Progenitor cell of endocrine pancreas (in vitro differentiated cells): ENCODE results near the gene GMCL1. TPM values are rescaled to one million over a fixed set of nuclear protein-coding genes. Genes with fewer than 3 reads are reported as not detected.
"Not testable (repeated sequence)": the region's sequence is repeated elsewhere in the genome, so short reads cannot be mapped to it uniquely, and the experiment has no call there.

Experiments used
- DNase-seq: peaks from one replicate; pipeline ENCODE4 v3.0.0; 2021; ENCODE audit warnings: low spot score; ENCODE audit not compliant: unreplicated experiment
- H3K27ac Mint-ChIP-seq: 2 replicates; pipeline ENCODE4 v1.8.0; 2021; ENCODE audit warnings: mild to moderate bottlenecking, moderate library complexity, mixed read lengths
- H3K27me3 Mint-ChIP-seq: 2 replicates; pipeline ENCODE4 v1.8.0; 2021; ENCODE audit warnings: mixed read lengths
- H3K36me3 Mint-ChIP-seq: 2 replicates; pipeline ENCODE4 v1.8.0; 2022; ENCODE audit warnings: mixed read lengths; ENCODE audit not compliant: insufficient read depth
- H3K4me1 Mint-ChIP-seq: 2 replicates; pipeline ENCODE4 v1.8.0; 2021; ENCODE audit warnings: low read depth, mixed read lengths
- H3K4me3 Mint-ChIP-seq: 2 replicates; pipeline ENCODE4 v1.8.0; 2021; ENCODE audit warnings: low read depth, mild to moderate bottlenecking, moderate library complexity, mixed read lengths
- H3K9me3 Mint-ChIP-seq: 2 replicates; pipeline ENCODE4 v1.8.0; 2021; ENCODE audit warnings: low read depth, mixed read lengths
- total RNA-seq: library from RNA; stranded (reverse); gene quantifications from 2 replicates; pipeline ENCODE4 v1.2.1, GENCODE V29; 2021
- TF ChIP-seq, protein P1 (sequence below): fragments of 200-600 bp; sonication (generic); IDR thresholded peaks from one replicate; pipeline ENCODE4 v1.5.0; 2021; ENCODE audit warnings: antibody characterized with exemption, mild to moderate bottlenecking; ENCODE audit not compliant: unreplicated experiment

Gene GMCL1
- total RNA-seq, 1 donor from 2014 or later = 33.1 TPM

DNA sequence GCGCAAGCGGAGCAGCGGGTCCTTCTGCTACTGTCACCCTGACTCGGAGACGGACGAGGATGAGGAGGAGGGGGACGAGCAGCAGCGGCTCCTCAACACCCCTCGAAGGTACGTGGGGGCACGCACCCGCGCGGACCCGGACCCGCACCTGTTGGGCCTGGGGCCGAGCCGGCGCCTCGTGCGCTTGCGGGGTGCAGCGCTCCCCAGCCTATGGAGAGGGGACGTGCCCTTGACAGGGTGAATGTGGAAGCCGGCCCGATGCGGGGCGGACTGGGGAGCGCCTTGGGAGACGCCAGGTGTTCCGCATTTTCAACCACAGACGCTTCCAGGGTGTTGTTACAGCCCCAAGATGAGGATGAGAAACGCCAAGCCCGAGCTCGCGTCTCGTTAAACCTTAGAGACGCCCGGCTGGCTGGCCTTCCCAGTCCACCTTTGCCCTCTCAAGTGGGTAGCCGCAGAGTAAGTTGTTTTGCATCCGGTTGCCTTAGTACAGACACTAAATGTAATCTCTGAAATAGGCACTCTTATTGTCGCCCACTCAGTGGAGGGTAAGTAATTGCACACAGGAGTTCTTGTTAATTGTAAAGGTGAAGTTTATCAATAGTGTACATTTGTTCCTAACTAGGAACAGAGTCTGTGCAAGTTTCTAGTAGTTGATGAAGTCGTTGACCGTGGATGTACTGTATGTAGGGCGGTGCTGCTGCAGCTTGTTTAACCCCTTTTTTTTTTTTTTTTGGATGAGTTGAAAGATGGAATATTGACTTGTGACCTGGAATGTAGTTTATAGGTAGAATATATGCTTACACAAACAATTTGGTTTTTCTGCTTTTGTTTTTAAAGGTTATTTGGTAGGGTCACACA is 815 bp downstream of the GMCL1 start:
- peak; percentile 15 for DNase-seq
- H3K4me1 Mint-ChIP-seq = peaks cover 30% of the 10 kb centered on the region
- TF ChIP-seq, protein P1, sequence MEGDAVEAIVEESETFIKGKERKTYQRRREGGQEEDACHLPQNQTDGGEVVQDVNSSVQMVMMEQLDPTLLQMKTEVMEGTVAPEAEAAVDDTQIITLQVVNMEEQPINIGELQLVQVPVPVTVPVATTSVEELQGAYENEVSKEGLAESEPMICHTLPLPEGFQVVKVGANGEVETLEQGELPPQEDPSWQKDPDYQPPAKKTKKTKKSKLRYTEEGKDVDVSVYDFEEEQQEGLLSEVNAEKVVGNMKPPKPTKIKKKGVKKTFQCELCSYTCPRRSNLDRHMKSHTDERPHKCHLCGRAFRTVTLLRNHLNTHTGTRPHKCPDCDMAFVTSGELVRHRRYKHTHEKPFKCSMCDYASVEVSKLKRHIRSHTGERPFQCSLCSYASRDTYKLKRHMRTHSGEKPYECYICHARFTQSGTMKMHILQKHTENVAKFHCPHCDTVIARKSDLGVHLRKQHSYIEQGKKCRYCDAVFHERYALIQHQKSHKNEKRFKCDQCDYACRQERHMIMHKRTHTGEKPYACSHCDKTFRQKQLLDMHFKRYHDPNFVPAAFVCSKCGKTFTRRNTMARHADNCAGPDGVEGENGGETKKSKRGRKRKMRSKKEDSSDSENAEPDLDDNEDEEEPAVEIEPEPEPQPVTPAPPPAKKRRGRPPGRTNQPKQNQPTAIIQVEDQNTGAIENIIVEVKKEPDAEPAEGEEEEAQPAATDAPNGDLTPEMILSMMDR = no peak
- peaks cover 3% of the 10 kb centered on the region for H3K36me3 Mint-ChIP-seq
- H3K4me3 Mint-ChIP-seq = peak overlapping the region; percentile 79
- H3K27me3 Mint-ChIP-seq = no peaks in the 10 kb centered on the region
- no peaks in the 10 kb centered on the region for H3K9me3 Mint-ChIP-seq
- H3K27ac Mint-ChIP-seq = peak overlapping the region; percentile 98

DNA sequence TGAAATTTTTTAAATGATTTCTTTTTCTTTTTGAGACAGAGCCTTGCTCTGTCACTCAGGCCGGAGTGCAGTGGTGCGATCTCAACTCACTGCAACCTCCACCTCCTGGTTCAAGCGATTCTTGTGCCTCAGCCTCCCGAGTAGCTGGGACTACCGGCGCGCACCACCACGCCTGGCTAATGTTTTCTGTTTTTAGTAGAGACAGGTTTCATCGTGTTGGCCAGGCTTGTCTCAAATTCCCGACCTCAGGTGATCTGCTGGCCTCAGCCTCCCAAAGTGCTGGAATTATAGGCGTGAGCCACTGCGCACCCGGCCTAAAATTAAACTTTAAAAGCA is 1.4 kb downstream of the GMCL1 start:
- peak overlapping the region; percentile 69 for H3K27ac Mint-ChIP-seq
- not testable (repeated sequence) for DNase-seq, H3K27me3 Mint-ChIP-seq, H3K9me3 Mint-ChIP-seq, H3K36me3 Mint-ChIP-seq
- peaks cover 32% of the 10 kb centered on the region for H3K4me1 Mint-ChIP-seq
- peak overlapping the region; percentile 79 for H3K4me3 Mint-ChIP-seq

DNA sequence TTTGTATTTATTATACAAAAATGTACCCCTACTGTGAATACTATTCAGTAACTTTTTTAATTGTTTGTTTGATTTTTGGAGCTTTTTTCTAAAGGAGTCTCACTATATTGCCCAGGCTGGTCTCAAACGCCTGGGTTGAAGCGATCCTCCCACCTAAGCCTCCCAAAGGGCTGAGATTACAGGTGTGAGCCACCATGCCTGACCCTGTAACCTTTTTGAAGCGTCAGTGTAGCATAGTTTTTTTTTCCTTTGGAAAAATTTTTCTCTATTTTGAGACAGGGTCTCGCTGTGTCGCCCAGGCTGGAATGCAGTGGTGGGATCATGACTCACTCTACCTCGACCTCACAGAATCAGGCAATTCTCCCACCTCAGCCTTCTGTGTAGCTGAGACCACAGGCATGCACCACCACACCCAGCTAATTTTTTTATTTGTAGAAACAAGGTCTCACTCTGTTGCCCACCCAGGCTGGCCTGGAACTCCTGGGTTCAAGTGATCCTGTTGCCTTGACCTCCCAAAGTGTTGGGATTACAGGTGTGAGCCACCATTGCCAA is 2.0 kb downstream of the GMCL1 start:
- H3K4me1 Mint-ChIP-seq = peaks cover 37% of the 10 kb centered on the region
- peaks cover 7% of the 10 kb centered on the region for H3K36me3 Mint-ChIP-seq
- H3K9me3 Mint-ChIP-seq = no peaks in the 10 kb centered on the region
- DNase-seq = no peak
- peak overlapping the region; percentile 58 for H3K4me3 Mint-ChIP-seq
- no peaks in the 10 kb centered on the region for H3K27me3 Mint-ChIP-seq
- TF ChIP-seq, protein P1 = no peak
- peak overlapping the region; percentile 71 for H3K27ac Mint-ChIP-seq

DNA sequence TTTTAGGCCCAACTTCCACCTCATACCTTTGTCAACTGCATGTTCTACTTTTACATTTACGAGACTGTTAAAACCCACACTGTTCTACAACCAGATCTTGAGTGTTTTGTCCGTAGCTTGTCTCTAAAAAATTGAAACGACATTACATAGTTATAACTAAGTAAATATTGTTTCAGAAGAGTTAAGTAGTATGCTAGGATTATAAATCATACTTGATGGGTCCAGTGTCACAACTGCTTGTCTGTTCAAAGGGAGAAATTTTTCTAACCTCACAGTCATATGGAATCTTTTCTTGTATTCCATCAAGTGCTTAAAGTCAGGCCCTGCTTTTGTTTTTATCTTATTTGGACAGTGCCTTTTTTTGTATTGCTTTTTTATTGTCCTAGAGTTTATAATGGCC is 4.3 kb downstream of the GMCL1 start:
- TF ChIP-seq, protein P1 = no peak
- peaks cover 8% of the 10 kb centered on the region for H3K36me3 Mint-ChIP-seq
- H3K9me3 Mint-ChIP-seq = no peaks in the 10 kb centered on the region
- H3K27ac Mint-ChIP-seq = no peak overlapping the region
- peaks cover 28% of the 10 kb centered on the region for H3K4me1 Mint-ChIP-seq
- H3K27me3 Mint-ChIP-seq = no peaks in the 10 kb centered on the region
- H3K4me3 Mint-ChIP-seq = no peak overlapping the region
- DNase-seq = no peak

DNA sequence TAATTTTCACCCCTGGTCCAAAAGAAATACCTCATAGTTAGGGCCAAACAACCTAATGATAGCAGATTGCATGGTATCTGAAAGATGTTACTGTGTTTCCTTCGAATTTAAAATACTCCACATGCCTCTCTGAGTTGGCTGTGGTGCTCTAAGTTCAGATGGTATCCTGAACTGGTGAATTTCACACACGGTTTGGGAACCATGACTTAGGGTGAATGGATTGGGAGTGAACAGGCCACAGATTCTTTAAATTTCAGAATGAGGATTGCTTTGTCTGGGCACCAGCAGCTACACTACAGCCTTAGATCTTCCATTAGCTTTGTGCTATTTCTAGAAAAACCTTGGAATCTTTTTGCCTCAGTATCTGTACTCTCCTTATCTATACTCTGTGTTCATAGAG is 6.2 kb downstream of the GMCL1 start:
- H3K9me3 Mint-ChIP-seq = no peaks in the 10 kb centered on the region
- H3K4me3 Mint-ChIP-seq = no peak overlapping the region
- DNase-seq = no peak
- TF ChIP-seq, protein P1 = no peak
- no peak overlapping the region for H3K27ac Mint-ChIP-seq
- H3K4me1 Mint-ChIP-seq = peaks cover 26% of the 10 kb centered on the region
- no peaks in the 10 kb centered on the region for H3K27me3 Mint-ChIP-seq
- peaks cover 14% of the 10 kb centered on the region for H3K36me3 Mint-ChIP-seq

DNA sequence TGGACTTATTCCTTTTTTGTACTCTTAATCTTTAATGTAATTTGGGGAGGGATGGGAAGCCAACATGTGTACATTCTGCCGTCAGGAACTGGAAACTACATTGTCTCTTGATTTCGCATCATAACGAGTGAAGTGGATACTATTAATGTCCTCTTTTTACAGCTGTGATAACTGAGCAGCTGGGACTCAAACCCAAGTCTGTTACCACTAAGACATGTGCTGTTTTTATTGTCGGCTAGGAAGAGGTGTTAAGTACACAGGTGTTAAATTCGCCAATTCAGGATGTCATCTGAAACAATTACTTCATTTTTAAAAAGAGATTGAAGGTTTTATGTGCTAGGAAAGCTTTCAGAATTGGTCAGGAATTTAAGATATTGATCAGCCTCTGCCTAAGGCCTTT is 6.9 kb downstream of the GMCL1 start:
- Mint-ChIP-seq H3K27ac (no peak overlapping the region), H3K36me3 (peaks cover 14% of the 10 kb centered on the region), H3K4me3 (no peak overlapping the region), H3K27me3 (no peaks in the 10 kb centered on the region), H3K9me3 (no peaks in the 10 kb centered on the region), H3K4me1 (peaks cover 23% of the 10 kb centered on the region)
- no peak for DNase-seq
- TF ChIP-seq, protein P1 = no peak
